Measurements from ENCODE around the gene SELENOM.
"Not testable (repeated sequence)": the region's sequence is repeated elsewhere in the genome, so short reads cannot be mapped to it uniquely, and the experiment has no call there.

SELENOM gene

DNA sequence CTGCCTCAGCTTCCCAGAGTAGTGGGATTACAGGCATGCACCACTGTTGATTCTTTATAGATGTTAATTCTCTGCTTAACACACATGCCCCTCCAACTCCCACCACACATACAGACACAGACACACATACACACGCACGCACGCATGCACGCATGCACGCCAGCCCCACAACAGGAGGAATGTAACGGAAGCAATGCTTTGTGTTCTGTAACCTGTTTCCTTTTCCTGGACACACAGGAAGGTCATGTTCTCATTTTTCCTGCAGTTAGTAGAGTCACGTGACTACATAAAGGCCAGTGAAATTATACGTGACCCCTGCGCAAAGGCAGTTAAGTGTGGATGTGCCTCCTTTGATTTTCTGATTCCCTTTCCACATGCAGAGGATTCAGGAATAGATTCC lies 34.2 kb downstream of the SELENOM start:
- not testable (repeated sequence) for DNase-seq

DNA sequence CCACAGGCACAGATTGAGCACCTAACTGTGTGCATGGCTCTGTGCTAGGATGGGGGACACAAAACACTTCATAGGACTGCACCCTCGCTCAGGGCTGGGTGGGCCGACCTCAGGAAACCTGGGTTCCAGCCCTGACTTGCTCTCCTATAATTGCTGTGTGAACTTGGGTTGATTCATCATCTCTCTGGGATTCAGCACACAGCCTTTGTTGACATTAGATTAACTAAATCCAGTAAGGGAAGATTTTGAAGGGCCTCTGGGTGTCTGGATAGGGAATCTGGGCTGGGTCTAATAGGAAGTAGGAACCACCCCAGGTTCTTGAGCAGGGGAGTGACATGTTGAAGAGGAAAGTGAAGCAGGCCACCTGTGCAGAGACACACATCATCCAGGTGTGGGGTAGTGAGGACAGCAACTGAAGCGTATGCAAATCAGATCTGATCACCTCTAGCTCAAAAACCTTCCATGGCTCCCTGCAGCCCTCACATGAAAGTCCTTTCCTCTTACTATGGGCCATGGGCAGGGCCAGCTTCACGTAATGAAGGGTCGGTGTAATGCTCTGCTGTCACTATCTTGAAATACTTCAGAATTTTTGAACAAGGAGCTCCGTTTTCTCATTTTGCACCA lies 37.6 kb downstream of the SELENOM start:
- not testable (repeated sequence) for DNase-seq

DNA sequence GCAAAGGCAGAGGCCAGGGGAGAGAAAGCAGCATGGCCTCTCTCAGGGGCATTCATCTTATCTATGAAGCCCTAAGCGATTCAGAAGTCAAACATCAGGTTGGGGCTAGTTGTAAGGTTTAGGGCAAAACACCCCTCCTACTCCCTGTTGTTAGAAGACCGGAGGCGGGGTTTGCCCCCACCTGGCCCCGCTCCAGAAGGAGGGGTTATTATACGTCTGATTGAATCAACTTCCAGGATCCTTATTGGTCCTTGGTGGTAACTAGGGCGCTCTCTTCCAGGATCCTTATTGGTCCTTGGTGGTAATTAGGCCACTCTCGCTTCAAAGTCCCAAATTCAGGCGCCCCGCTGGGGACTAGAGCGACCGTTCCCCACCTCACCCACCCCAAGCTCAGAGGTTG lies 38.4 kb downstream of the SELENOM start:
- DNase-seq, result no peak

GRCh38 chr22:31064369-31064768 lies 43.0 kb downstream of the SELENOM start:
- no peak for DNase-seq

DNA sequence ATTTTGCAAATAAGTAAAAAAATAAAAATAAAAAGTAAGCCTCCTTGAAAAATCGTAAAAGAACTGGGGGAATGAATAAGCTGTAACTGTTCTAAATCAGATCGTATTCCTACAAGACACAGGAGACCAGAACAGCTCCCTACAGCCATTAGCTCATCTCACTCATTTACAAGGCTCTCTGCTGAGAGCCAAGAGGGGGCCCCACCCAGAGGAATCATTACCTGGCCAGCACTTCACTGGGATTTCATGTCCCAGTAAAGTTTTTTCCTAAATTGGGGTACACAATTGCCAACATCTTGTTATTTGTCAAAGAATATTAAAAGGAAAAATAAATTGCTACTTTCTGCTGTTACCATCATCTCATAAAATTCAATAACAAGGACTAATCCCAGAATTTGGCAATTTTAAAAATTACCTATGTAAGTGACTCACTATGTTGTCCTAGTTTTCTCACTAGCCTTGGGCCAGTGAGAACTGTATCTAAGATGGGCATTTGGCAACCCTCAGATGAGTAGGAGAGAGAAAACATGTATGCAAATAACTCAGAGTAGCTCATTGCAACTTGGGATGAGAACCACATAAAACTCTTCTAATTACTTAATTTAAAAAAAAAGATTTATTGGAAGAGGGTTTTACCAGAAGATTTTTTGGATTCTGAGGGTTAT lies 44.7 kb downstream of the SELENOM start:
- DNase-seq, result no peak

DNA sequence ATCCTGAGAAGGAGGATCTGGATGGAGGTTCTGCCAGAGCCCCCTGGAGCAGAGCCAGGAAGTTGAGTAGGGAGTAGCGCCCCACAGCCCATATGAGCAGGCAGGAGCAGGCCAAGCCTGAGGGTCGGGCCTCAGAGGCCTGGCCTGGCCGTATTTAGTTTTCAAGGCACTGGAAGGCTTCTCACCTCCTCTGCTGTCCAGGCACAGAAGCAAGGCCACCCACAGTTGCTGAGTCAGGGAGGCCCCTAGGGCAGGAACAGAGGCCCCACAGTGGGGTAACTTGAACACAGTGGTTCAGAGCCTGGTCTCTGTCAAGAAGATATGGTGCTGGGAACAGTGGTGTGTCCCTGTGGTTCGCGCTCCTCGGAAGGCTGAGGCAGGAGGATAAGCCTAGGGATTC lies 47.7 kb downstream of the SELENOM start:
- not testable (repeated sequence) for DNase-seq

GRCh38 chr22:31056986-31057599 lies 50.3 kb downstream of the SELENOM start:
- DNase-seq, result no peak

- peak; percentile 29 for DNase-seq
Measured at GRCh38 chr22:31055635-31056159, 51.7 kb downstream of the SELENOM start.

DNA sequence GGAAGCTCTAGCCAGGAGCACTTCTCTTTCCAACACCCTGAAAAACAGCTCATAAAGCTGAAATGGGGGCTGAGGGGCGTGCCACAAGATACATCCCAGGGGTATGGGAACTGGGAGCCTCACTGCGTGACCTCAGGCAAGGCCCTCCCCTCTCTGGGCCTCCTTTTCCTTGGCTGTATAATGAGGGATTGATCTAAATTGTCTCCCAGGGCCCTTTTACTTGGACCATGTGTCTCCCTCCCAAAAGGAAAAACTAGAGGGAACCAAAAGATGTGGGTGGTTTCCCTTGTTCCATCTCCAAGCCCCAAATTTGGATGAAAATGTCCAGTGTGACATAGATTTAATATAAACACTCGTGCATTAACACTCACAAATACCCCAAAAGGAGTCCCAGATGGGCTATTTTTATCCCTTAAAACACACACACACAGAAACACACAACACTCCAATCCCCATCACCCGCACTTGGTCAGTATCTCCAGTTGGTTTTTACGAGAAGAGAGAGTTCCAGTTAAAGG lies 52.2 kb downstream of the SELENOM start:
- no peak for DNase-seq
